ENCODE measurements around the gene DIO3.
"Not testable (repeated sequence)": the region's sequence is repeated elsewhere in the genome, so short reads cannot be mapped to it uniquely, and the experiment has no call there.

The DIO3 gene

GRCh38 chr14:101543814-101544213 lies 17.5 kb upstream of the DIO3 start:
- DNase-seq, result no peak

- no peak for DNase-seq
Observed at GRCh38 chr14:101544550-101544949, 16.7 kb upstream of the DIO3 start.

DNA sequence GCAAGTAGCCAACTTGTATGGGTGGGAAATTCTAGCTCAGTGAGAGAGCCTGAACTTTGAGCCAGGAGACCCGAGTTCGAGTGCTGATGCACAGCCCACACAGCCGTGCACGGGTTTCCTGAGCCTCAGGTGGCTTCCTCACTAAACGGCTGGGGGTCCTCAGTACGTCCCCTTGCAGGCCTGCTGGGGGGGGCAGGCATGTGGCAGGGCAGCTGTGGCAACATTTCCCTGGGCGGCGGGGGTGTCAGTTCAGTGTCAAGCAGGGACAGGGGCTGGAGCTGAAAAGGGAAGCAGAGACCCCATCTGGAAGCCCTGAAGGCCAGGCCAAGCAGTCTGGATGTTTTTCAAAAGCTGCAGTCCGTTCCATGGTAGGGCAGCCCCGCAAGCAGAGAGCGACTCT lies 14.6 kb upstream of the DIO3 start:
- no peak for DNase-seq

GRCh38 chr14:101547107-101547738 lies 14.1 kb upstream of the DIO3 start:
- no peak for DNase-seq

GRCh38 chr14:101547961-101548669 lies 13.2 kb upstream of the DIO3 start:
- DNase-seq, result no peak

GRCh38 chr14:101548710-101549109 lies 12.6 kb upstream of the DIO3 start:
- no peak for DNase-seq

DNA sequence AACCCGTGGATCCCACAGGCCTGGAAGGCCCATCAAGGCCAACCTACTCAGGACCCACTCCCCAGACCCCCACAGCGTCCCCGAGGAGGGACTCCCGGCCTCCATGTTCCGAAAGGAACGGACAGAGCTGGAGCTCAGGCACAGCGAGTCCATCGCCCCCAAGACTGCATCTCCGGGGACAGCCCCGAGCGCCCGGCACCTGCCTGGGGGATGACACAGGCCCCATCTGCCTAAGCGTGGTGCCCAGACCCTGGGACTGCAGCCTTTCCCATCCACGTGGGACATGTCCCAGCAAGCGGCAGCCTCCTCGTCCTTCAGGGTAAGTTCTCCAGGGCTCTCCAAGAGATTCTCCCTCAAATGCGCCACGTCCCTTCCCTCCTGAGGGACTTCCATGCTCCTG lies 12.1 kb upstream of the DIO3 start:
- DNase-seq, result no peak

- not testable (repeated sequence) for DNase-seq
Observed at GRCh38 chr14:101550202-101550912, 10.9 kb upstream of the DIO3 start.

DNA sequence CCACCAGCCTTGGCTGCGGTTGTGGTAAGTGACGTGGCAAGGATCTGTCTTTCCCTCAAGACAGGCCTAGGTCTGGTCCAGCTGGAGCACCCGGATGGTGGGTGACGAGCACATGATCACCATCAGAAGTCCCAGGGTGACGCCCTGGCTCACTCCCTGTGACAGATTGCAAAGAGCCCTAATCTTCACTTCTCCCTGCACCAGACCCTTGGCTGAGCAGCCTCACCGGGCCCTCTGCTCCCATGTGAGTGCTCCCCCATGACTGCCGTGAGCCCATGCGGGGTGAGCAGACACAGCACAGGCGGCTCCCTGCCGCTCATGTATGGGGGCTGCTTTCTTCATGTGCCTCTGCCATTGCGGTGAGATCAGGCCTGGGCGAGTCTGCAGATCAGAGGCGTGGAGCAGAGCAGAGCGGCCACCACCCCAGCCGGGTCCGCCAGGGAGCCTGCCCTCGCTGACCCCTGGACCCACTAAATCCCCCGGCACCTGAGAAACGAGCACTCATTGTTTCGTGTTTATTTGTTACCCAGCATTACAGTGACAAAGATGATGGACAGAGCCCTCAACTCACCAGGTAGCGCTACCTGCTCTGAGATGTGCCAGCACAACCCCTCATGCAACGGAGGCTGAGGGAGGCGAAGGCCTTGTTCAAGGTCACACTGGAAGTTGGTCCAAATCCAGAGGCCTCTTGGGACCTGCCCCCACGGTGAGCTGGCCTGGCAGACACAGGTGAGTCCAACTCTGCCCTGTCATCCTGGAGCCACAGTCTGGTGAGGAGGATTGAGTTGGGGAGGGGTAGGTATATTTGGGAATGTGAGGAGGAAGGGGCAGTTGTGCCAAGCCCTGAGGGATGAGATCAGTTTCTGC lies 9.3 kb upstream of the DIO3 start:
- DNase-seq, result no peak

- no peak for DNase-seq
Observed at GRCh38 chr14:101552786-101553231, 8.5 kb upstream of the DIO3 start.

GRCh38 chr14:101553393-101553792 lies 7.9 kb upstream of the DIO3 start:
- DNase-seq, result no peak

- DNase-seq, result no peak
Observed at GRCh38 chr14:101553931-101554330, 7.4 kb upstream of the DIO3 start.

GRCh38 chr14:101554991-101555668 lies 6.2 kb upstream of the DIO3 start:
- peak in 1 of 2 experiments; percentile 37 for DNase-seq

- not testable (repeated sequence) for DNase-seq
Observed at GRCh38 chr14:101555669-101556043, 5.6 kb upstream of the DIO3 start.

DNA sequence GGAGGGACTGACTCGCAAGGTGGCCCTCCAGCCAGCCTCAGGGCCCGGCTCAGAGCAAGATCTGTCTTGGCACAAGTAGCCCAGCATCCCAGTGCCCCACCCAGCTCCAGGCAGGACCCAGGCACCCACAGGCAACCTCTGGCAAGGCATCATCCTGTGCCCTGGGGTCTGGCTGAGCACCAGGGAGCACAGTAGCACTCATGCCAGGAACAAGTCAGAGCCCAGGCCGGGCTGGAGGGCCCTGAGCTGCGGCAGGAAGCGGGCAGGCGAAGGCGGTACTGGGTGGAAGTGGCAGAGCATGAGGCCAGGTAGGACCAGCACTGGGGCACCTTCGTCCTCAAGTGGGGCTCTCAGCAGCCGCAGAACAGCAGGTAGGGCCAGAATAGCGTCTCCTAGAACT lies 5.2 kb upstream of the DIO3 start:
- no peak for DNase-seq

GRCh38 chr14:101556566-101557320 lies 4.6 kb upstream of the DIO3 start:
- DNase-seq, result no peak

GRCh38 chr14:101557321-101557695 lies 4.0 kb upstream of the DIO3 start:
- no peak for DNase-seq

DNA sequence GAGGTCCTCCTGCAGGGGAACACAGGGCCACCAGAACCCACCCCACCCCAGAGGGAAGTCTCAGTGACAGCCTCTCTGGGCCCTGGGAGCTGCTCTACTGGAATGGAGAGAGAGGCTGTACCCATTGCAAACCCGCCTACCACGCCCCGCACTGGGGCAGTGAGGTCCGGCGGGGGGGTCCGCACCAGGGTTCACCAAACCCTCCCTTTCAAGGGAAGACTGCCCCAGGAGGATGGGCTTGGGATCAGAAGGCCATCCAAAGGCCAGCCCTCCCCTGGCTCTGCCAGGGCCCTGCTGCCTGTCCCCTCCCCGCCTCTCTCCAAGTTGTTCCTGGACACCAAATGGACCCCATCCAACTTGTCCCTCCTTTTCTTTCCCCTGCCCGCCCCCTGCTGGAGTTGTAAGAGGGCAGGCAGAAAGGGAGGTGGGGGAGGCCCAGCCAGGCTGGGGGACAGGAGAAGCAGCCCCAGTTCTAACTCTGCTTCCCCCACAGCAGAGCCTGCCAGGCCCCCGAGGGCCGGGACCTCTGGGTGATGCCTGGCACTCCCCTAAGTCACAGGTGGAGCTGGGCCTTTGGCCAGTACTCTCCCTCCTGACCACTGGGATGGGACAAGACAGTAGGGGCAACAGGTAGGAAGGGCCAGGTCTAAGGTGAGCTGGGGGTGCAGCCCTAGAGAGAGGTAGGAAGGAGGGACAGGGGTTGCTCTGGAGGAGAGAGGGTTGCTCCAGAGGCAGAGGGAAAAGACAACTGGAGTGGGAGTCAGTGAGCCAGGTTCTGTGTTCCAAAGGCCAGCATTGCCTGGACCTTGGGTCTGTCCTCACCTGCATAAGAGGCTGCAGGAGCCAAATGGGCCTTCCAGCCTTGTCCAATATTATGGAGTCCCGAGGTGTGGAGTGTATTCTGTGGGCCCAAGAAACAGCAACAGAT lies 3.2 kb upstream of the DIO3 start:
- DNase-seq, result no peak

GRCh38 chr14:101558739-101559240 lies 2.5 kb upstream of the DIO3 start:
- DNase-seq, result no peak

DNA sequence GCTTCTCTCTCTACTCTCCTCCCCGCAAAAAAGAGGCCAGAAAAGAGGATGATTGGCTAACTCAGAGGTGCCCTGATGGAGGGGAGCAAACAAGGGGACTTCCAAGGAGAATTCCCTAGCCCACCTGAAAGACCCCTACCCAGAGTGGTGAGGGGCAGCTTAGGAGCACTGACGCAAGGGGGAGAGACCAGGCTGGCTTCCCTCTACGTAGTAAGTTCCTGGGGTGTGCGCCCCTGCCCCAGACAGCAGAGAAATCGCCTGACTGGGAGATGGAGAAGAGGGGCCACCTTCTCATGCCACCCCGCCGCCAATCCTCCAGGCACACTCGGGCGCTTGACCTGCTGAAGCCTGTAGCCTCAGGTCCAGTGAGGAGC lies 2.1 kb upstream of the DIO3 start:
- no peak for DNase-seq

Data from NCI-H524 (cell line).